Nephron (organoid): Measurements from ENCODE around the gene ASMTL.
"Not testable (repeated sequence)": the region's sequence is repeated elsewhere in the genome, so short reads cannot be mapped to it uniquely, and the experiment has no call there.

Experiments used
- H3K27ac Mint-ChIP-seq, 3 experiments: 2 replicates each; pipeline ENCODE4 v1.8.0; 2020; ENCODE audit warnings: mixed read lengths in 3 of 3, mild to moderate bottlenecking in 2 of 3, moderate library complexity in 1 of 3
- H3K27me3 Mint-ChIP-seq: 2 replicates; pipeline ENCODE4 v1.8.0; 2021; ENCODE audit warnings: low read depth, mild to moderate bottlenecking, moderate library complexity, mixed read lengths
- H3K36me3 Mint-ChIP-seq: 2 replicates; pipeline ENCODE4 v1.8.0; 2020; ENCODE audit warnings: low read depth, mixed read lengths
- H3K4me1 Mint-ChIP-seq: 2 replicates; pipeline ENCODE4 v1.8.0; 2020; ENCODE audit warnings: mixed read lengths
- H3K4me3 Mint-ChIP-seq, 3 experiments: 2 replicates each; pipeline ENCODE4 v1.8.0; 2020; ENCODE audit warnings: mild to moderate bottlenecking in 3 of 3, mixed read lengths in 3 of 3, moderate library complexity in 2 of 3
- H3K9me3 Mint-ChIP-seq: 2 replicates; pipeline ENCODE4 v1.8.0; 2020; ENCODE audit warnings: mixed read lengths
- TF ChIP-seq, protein P1 (sequence below), 3 experiments: fragments of 200-600 bp; sonication (generic); IDR thresholded peaks; one replicate each; pipeline ENCODE4 v1.5.0; 2021; ENCODE audit warnings: antibody characterized with exemption in 3 of 3; ENCODE audit not compliant: unreplicated experiment in 3 of 3

ASMTL gene

DNA sequence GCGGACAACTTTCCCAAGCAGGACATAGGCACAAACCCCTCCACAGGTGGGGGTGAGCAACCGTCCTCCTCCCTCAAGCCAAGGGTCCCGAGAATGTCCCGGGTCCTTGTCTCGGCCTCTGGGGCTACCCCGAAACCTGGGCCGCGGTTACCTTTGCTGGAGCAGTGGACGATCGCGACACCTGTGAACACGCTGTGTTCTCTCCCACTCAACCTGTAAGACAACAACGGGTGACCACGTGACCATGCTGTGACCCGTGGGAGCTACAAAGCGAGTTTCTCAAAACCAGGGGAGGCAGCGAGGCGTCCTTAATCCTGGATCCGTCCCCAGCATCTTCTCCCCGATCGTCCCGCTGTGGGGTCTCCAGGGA lies 17.9 kb downstream of the ASMTL start:
- no peaks in the 10 kb centered on the region for H3K4me1 Mint-ChIP-seq

DNA sequence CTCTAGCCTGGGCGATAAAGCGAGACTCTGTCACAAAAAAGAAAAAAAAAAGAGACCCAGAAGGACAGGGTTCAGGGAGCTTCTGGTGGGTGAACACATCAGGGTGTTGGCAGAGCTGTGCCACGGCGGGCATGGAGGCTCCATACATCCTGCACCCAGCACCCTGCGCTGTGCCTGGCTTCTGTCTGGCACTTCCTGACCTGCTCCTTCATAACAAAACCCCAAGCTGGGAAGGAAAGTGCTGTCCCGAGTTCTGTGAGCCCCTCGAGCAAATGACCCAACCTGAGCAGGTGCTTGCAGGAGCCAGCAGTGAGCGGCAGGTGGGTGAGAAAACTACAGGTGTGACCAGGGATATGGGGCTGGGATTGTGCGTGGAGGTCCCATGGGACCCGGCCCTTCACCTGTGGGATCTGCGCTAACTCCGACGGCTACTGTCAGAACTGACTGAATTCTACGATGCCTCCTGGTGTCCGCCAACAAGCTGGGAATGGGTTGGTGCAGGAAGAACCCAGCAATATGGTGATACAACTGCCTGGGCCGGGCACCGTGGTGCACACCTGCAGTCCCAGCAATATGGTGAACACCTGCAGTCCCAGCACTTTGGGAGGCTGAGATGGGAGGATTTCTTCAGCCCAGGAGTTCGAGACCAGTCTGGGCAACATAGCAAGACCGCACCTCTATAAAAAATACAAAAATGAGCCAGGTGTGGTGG lies 18.9 kb downstream of the ASMTL start:
- TF ChIP-seq, protein P1, sequence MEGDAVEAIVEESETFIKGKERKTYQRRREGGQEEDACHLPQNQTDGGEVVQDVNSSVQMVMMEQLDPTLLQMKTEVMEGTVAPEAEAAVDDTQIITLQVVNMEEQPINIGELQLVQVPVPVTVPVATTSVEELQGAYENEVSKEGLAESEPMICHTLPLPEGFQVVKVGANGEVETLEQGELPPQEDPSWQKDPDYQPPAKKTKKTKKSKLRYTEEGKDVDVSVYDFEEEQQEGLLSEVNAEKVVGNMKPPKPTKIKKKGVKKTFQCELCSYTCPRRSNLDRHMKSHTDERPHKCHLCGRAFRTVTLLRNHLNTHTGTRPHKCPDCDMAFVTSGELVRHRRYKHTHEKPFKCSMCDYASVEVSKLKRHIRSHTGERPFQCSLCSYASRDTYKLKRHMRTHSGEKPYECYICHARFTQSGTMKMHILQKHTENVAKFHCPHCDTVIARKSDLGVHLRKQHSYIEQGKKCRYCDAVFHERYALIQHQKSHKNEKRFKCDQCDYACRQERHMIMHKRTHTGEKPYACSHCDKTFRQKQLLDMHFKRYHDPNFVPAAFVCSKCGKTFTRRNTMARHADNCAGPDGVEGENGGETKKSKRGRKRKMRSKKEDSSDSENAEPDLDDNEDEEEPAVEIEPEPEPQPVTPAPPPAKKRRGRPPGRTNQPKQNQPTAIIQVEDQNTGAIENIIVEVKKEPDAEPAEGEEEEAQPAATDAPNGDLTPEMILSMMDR (IDR thresholded peaks at IDR 0.05; ENCODE audit: unreplicated experiment in 3 of 3): no peak
- Mint-ChIP-seq H3K9me3 (peaks cover 8% of the 10 kb centered on the region), H3K36me3 (peaks cover 42% of the 10 kb centered on the region), H3K4me3 (no peak overlapping the region), H3K4me1 (no peaks in the 10 kb centered on the region), H3K27ac (no peak overlapping the region), H3K27me3 (no peaks in the 10 kb centered on the region)

More for the DNA sequence above, 17.9 kb downstream of the ASMTL start:
- H3K4me3 Mint-ChIP-seq: no peak overlapping the region
- peaks cover 8% of the 10 kb centered on the region for H3K9me3 Mint-ChIP-seq
- H3K27me3 Mint-ChIP-seq: no peaks in the 10 kb centered on the region
- TF ChIP-seq, protein P1 (IDR thresholded peaks at IDR 0.05; ENCODE audit: unreplicated experiment in 3 of 3): no peak
- no peak overlapping the region for H3K27ac Mint-ChIP-seq
- peaks cover 46% of the 10 kb centered on the region for H3K36me3 Mint-ChIP-seq

DNA sequence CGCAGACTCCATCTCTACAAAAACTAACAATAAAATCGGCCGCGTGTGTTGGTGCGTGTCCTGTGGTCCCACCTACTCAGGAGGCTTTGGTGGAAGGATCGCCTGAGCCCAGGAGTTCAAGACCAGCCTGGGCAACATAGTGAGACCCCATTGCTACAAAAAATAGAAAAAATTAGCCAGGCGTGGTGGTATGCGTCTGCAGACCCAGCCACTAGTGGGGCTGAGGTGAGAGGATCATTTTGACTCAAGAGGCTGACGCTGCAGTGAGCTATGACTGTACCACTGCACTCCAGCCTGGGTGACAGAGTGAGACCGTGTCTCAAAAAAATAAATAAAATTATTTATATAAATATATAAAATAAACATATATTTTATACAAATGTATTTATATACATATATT lies 22.3 kb downstream of the ASMTL start:
- Mint-ChIP-seq H3K9me3 (peaks cover 8% of the 10 kb centered on the region), H3K36me3 (peaks cover 32% of the 10 kb centered on the region), H3K27ac (no peak overlapping the region), H3K4me1 (no peaks in the 10 kb centered on the region), H3K27me3 (no peaks in the 10 kb centered on the region), H3K4me3 (no peak overlapping the region)
- TF ChIP-seq, protein P1 (IDR thresholded peaks at IDR 0.05; ENCODE audit: unreplicated experiment in 3 of 3): no peak

DNA sequence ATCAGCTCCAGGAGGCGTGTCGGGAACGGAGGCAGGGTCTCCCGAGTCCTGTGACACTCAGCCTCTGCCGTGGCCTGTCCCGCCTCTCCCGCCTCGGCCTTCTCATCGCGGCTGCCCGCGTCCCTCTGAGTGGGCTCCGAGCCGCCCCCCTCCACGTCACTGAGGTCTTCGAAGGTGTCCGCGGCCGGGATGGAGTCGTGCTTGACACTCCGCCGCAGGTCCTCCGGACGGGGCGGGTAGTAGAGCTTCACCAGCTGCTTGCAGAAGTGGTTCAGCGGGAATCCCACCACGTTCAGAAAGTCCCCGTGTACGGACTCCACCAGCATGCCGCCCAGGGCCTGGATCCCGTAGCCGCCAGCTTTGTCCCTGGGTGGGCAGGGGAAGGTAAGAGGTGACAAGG lies 25.0 kb downstream of the ASMTL start:
- H3K4me3 Mint-ChIP-seq: no peak overlapping the region
- TF ChIP-seq, protein P1 (IDR thresholded peaks at IDR 0.05; ENCODE audit: unreplicated experiment in 3 of 3): no peak
- H3K9me3 Mint-ChIP-seq: peaks cover 30% of the 10 kb centered on the region
- peaks cover 54% of the 10 kb centered on the region for H3K36me3 Mint-ChIP-seq
- no peak overlapping the region for H3K27ac Mint-ChIP-seq
- H3K27me3 Mint-ChIP-seq: no peaks in the 10 kb centered on the region
- H3K4me1 Mint-ChIP-seq: no peaks in the 10 kb centered on the region

DNA sequence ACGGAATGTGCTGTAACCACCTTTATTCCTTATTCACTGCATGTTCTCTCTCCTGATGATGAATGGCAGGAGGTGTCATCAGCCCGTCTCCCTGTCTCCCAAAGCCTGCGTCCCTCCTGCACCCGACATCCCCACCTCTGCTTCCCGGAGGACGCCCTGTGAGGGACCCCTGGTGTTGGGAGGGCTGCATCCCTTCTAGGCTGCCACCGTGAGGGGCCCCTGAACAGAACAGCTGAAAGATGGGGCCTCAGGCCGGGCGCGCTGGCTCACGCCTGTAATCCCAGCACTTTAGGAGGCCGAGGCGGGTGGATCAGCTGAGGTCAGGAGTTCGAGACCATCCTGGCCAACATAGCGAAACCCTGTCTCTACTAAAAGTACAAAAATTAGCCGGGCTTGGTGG lies 26.4 kb downstream of the ASMTL start:
- Mint-ChIP-seq H3K36me3 (peaks cover 65% of the 10 kb centered on the region), H3K9me3 (peaks cover 37% of the 10 kb centered on the region)
- not testable (repeated sequence) for H3K4me3 Mint-ChIP-seq, H3K27ac Mint-ChIP-seq, H3K27me3 Mint-ChIP-seq, H3K4me1 Mint-ChIP-seq

DNA sequence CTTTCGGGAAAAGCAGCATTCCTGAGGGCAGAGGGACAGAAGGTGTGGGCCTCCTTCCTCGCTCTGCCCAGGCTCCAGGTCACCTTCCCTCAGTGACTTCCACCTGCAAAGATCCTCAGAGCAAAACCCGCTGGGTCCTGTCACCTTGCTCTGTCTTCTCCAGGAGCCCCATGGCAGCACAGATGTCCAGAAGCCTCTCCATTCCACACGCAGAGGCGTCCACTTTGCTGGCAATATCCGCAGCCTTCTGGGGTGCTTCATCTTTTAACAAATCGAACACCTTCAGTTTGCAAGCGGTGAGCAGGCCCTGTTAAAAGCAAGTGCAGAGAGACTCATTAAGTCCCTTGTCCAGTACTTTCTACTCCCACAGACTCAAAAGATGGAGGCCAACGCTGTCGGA lies 27.3 kb downstream of the ASMTL start:
- TF ChIP-seq, protein P1 (IDR thresholded peaks at IDR 0.05; ENCODE audit: unreplicated experiment in 3 of 3): no peak
- H3K27me3 Mint-ChIP-seq: no peaks in the 10 kb centered on the region
- peaks cover 73% of the 10 kb centered on the region for H3K36me3 Mint-ChIP-seq
- no peaks in the 10 kb centered on the region for H3K4me1 Mint-ChIP-seq
- H3K27ac Mint-ChIP-seq: no peak overlapping the region
- H3K9me3 Mint-ChIP-seq: peaks cover 42% of the 10 kb centered on the region
- H3K4me3 Mint-ChIP-seq: no peak overlapping the region
